ENCODE measurements around the gene ABCC8.

DNA sequence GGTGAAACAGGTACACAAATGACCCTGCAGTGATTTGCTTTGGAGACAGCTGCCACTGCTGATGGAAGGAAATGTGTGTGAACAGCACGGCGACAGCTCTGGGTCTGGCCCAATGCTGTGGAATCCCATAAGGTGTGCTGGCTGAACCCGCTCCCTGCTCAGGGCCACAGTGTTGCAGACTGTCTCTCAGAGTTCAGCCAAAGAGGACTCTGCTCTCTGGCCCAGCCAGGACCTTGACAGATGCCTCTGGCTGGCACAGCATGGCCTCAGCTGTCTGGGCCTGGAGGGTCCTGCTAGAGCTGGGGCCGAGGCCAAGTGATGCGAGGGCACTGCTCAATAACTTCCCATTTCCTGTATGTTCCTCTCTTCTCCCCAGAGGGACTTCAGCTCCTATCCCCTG is 5.3 kb upstream of the ABCC8 start:
- TF ChIP-seq ZNF274 (IDR thresholded peaks at IDR 0.05; ENCODE audit: borderline replicate concordance, low read depth, low read length) (no peak), ZNF280B (CRISPR knock-in tag; IDR thresholded peaks at IDR 0.05) (no peak)
- TF ChIP-seq, protein P1, sequence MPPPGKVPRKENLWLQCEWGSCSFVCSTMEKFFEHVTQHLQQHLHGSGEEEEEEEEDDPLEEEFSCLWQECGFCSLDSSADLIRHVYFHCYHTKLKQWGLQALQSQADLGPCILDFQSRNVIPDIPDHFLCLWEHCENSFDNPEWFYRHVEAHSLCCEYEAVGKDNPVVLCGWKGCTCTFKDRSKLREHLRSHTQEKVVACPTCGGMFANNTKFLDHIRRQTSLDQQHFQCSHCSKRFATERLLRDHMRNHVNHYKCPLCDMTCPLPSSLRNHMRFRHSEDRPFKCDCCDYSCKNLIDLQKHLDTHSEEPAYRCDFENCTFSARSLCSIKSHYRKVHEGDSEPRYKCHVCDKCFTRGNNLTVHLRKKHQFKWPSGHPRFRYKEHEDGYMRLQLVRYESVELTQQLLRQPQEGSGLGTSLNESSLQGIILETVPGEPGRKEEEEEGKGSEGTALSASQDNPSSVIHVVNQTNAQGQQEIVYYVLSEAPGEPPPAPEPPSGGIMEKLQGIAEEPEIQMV (tag; conservative IDR thresholded peaks at IDR 0.05; ENCODE audit: low read depth): no peak
